Cardiac fibroblast (primary cell): ENCODE results near the gene OPA1.

ENCODE experiments used
- DNase-seq, 2 donors: peaks; one replicate each; pipeline versions ENCODE4 v3.0.0 to v3.0.0-alpha.2; 2010; ENCODE audit warnings: low read depth in 2 of 2
- H3K4me3 ChIP-seq, 2 donors: replicated peaks in 1 of 2; 1 replicate in 1 of 2; 2 replicates in 1 of 2; pipeline ENCODE4 v1.5.1; 2011; ENCODE audit warnings: low read depth in 2 of 2, low read length in 2 of 2, mild to moderate bottlenecking in 2 of 2, moderate library complexity in 1 of 2
- CTCF ChIP-seq: IDR thresholded peaks from one replicate; pipeline ENCODE4 v1.5.1; 2011; ENCODE audit warnings: low read depth, mild to moderate bottlenecking, low read length, inconsistent platforms

The OPA1 gene

GRCh38 chr3:193656445-193656844 is 63.4 kb downstream of the OPA1 start:
- no peak for TF ChIP-seq CTCF
- no peak overlapping the region for H3K4me3 ChIP-seq
- no peak for DNase-seq

- no peak overlapping the region for H3K4me3 ChIP-seq
- DNase-seq: no peak
- no peak for TF ChIP-seq CTCF
Observed at GRCh38 chr3:193656878-193657282, 63.9 kb downstream of the OPA1 start.

- TF ChIP-seq CTCF: no peak
- DNase-seq: no peak
- no peak overlapping the region for H3K4me3 ChIP-seq
Observed at GRCh38 chr3:193660171-193660570, 67.2 kb downstream of the OPA1 start.

GRCh38 chr3:193660698-193661411 is 67.8 kb downstream of the OPA1 start:
- TF ChIP-seq CTCF: no peak
- H3K4me3 ChIP-seq: no peak overlapping the region
- no peak for DNase-seq

GRCh38 chr3:193662757-193663322 is 69.8 kb downstream of the OPA1 start:
- DNase-seq: peak; percentile 12 to 79
- no peak overlapping the region for H3K4me3 ChIP-seq
- TF ChIP-seq CTCF: no peak

- TF ChIP-seq CTCF: peak; percentile 24
- peak; percentile 65 for DNase-seq
- H3K4me3 ChIP-seq: no peak overlapping the region
Observed at GRCh38 chr3:193665370-193665989, 72.5 kb downstream of the OPA1 start.
